Subcutaneous adipose tissue (tissue), 4 donors: ENCODE results near the gene DLEC1. TPM values are rescaled to one million over a fixed set of nuclear protein-coding genes. Genes with fewer than 3 reads are reported as not detected.

Source experiments
- CTCF ChIP-seq: fragments of 450-650 bp; IDR thresholded peaks from one replicate; pipeline ENCODE4 v1.5.1; 2016; ENCODE audit warnings: low read depth, mild to moderate bottlenecking, control low read depth, antibody characterized with exemption, moderate library complexity
- total RNA-seq, 4 donors: library from RNA; depleted of rRNA; stranded (reverse); fragments of >200 nt; gene quantifications; one replicate each; pipeline ENCODE4 v1.1.0, GENCODE V29; 2016

The DLEC1 gene
- total RNA-seq, 4 donors from 2014 or later = 0.85 to 1.3 (median 1.2) TPM

GRCh38 chr3:38003371-38003816, 35.6 kb upstream of the DLEC1 start:
- TF ChIP-seq CTCF = no peak

- TF ChIP-seq CTCF = no peak
These were observed 35.1 kb upstream of the DLEC1 start for GRCh38 chr3:38003817-38004414.

- TF ChIP-seq CTCF = no peak
These were observed 34.5 kb upstream of the DLEC1 start for GRCh38 chr3:38004415-38005075.

- TF ChIP-seq CTCF = no peak
These were observed 33.7 kb upstream of the DLEC1 start for GRCh38 chr3:38005076-38006020.

DNA sequence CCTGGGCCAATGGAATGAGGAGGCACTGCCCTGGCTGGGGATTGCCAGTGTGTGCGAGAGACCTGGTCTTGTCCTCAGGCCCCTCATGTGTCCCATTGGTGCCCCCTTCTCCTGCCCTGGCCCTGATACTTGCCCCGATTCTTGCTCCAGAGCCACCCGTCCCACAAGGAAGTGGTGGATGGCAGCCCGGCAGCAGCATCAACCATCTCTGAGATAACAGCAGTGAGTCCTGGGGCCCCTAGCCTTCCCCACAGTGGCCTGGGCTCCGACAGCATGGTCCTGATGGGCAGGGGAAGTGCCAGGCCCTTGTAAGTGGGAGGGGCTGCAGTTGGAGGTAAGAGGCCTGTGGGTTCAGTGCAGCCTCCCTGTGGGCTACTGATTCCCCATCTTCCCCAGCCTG, 33.0 kb upstream of the DLEC1 start:
- no peak for TF ChIP-seq CTCF

DNA sequence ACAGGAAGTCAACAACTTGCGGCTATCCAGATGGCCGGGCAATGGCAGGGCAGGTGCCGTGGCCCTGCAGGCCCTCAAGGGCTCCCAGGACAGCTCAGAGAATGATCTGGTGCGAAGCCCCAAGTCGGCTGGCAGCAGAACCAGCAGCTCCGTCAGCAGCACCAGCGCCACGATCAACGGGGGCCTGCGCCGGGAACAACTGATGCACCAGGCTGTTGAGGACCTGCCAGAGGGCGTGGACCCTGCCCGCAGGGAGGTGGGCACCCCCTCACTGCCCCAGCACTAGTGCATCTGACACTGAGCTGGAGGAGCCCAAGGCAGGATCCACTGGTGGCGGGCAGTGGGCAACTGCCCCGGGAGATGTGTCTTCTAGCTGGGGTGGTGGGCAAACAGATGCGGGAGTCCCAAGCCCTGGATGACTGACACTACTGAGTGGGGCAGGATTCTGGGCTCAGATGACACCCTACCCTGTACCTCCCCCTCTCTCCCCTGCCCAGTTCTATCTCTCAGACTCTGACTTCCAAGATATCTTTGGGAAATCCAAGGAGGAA, 32.5 kb upstream of the DLEC1 start:
- no peak for TF ChIP-seq CTCF

DNA sequence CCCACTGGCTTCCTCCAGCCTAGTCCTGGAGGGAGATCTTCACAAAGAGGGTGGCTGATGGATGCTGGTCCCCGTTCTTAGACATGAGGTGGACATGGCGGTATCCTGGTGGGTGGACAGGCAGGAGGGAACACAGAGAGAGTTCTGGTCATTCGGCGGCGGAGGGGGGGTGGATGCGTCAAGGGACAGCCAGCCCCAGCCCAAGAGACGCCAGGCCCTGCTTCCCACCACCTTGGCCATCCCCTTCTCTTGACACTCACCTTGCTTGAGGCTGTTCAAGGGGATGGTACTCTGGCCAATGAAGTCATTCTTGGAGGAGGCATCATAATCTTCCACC, 31.3 kb upstream of the DLEC1 start:
- no peak for TF ChIP-seq CTCF
